ENCODE measurements around the gene ICE1.
"Not testable (repeated sequence)": the region's sequence is repeated elsewhere in the genome, so short reads cannot be mapped to it uniquely, and the experiment has no call there.

The ICE1 gene

GRCh38 chr5:5492087-5492933, 69.8 kb downstream of the ICE1 start:
- Histone ChIP-seq H3K27me3 (ENCODE audit: control insufficient read depth in 1 of 2, insufficient read depth in 2 of 2, low read length in 2 of 2) (no peaks in the 10 kb centered on the region), H3K27ac (ENCODE audit: low read length) (no peak overlapping the region), H3K9ac (ENCODE audit: low read length in 2 of 2) (no peak overlapping the region), H3K4me3 (ENCODE audit: low read length in 2 of 2) (peak overlapping the region in 1 of 2 donors; percentile 49), H3K4me1 (ENCODE audit: control insufficient read depth, insufficient read depth, low read length) (peaks cover 6% of the 10 kb centered on the region), H3K9me3 (ENCODE audit: control insufficient read depth in 2 of 2, low read length in 2 of 2) (no peaks in the 10 kb centered on the region), H3K36me3 (ENCODE audit: control insufficient read depth in 2 of 2, insufficient read depth in 2 of 2, low read length in 2 of 2) (peaks cover 13 to 17% of the 10 kb centered on the region in 2 donors)

GRCh38 chr5:5492934-5493271, 70.4 kb downstream of the ICE1 start:
- not testable (repeated sequence) for H3K4me3 ChIP-seq (ENCODE audit: low read length in 2 of 2); H3K9me3 ChIP-seq (ENCODE audit: control insufficient read depth in 2 of 2, low read length in 2 of 2); H3K27me3 ChIP-seq (ENCODE audit: control insufficient read depth in 1 of 2, insufficient read depth in 2 of 2, low read length in 2 of 2); H3K27ac ChIP-seq (ENCODE audit: low read length); H3K4me1 ChIP-seq (ENCODE audit: control insufficient read depth, insufficient read depth, low read length); H3K9ac ChIP-seq (ENCODE audit: low read length in 2 of 2)
- H3K36me3 ChIP-seq (ENCODE audit: control insufficient read depth in 2 of 2, insufficient read depth in 2 of 2, low read length in 2 of 2): peaks cover 13 to 17% of the 10 kb centered on the region in 2 donors

DNA sequence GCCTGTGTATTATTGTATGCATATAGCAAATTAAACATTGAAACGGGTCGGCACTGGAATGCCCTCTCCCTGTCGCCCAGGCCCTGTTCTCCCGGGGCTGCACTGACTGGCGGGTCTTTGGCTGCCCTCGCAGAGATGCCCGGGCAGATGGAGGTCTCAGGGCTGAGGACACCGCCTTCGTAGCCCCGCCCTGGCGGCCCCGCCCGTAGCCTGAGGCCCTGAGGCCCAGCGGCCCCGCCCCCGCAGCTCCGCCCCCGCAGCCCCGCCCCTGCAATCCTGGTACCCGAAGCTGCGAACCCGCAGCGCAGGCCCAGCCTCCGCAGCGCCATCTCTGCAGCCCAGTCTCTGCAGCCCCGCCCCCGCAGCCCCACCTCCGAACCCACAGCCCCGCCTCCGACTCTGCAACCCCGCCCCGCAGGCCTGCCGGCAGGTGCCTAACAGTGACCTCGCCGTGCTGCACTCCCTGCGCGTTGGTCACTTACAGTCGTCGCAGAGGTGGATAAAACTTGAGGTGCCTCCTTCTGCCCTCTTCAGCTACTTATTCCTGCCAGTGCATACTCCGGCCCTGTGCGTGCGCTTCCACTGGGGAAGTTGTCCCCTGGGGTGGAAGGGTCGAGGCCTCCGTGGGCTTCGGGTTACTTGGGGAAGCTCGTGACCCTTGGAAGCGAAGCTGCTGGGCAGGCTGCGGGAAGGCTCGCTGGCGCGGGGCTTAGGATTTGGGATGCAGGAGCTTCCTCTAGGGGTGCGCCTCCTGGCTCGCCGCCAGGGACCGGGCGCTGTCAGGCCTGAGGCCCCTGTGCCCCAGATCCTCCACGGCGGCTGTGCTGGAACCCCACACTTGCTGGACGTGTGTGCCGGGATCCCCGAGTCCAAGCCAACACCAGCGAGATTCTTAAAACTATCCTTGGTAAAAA, 72.3 kb downstream of the ICE1 start:
- no peaks in the 10 kb centered on the region for H3K27me3 ChIP-seq (ENCODE audit: control insufficient read depth in 1 of 2, insufficient read depth in 2 of 2, low read length in 2 of 2)
- H3K4me1 ChIP-seq (ENCODE audit: control insufficient read depth, insufficient read depth, low read length): peaks cover 9% of the 10 kb centered on the region
- peak overlapping the region; percentile 32 to 65 for H3K4me3 ChIP-seq (ENCODE audit: low read length in 2 of 2)
- no peaks in the 10 kb centered on the region for H3K9me3 ChIP-seq (ENCODE audit: control insufficient read depth in 2 of 2, low read length in 2 of 2)
- no peak overlapping the region for H3K9ac ChIP-seq (ENCODE audit: low read length in 2 of 2)
- H3K36me3 ChIP-seq (ENCODE audit: control insufficient read depth in 2 of 2, insufficient read depth in 2 of 2, low read length in 2 of 2): peaks cover 9 to 10% of the 10 kb centered on the region in 2 donors
- H3K27ac ChIP-seq (ENCODE audit: low read length): no peak overlapping the region

DNA sequence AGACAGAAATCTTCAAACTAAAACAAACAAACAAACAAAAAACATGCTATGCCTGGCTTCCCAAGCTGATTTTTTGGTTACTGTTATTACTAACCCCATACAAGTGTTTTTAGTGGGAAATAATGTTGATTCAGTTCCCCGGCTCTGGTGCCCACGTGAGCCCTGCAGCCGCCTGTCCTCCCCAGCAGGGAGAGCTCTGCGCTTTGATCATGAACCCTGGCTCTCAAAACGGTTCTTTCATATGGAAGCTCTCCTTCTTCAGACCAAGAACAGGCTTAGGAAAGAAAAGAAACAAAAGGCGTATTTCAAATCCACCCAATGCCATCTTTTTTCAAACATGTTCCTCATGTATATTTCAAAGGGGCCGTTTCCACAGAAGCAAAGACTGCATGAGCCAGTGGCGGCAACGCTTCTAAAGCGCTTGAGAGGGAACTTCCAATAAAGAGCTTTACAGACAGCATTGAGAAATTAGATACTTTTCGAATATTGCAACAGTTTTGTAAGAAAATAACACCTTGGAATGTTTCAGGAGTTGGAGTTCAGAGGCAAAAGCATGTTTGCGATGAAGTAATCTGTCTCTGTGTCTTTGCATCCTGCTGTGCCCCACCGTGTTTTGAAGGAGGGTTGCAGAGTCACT, 74.8 kb downstream of the ICE1 start:
- H3K27ac ChIP-seq (ENCODE audit: low read length): no peak overlapping the region
- H3K9ac ChIP-seq (ENCODE audit: low read length in 2 of 2): no peak overlapping the region
- no peaks in the 10 kb centered on the region for H3K9me3 ChIP-seq (ENCODE audit: control insufficient read depth in 2 of 2, low read length in 2 of 2)
- H3K27me3 ChIP-seq (ENCODE audit: control insufficient read depth in 1 of 2, insufficient read depth in 2 of 2, low read length in 2 of 2): no peaks in the 10 kb centered on the region
- H3K4me1 ChIP-seq (ENCODE audit: control insufficient read depth, insufficient read depth, low read length): peaks cover 9% of the 10 kb centered on the region
- H3K36me3 ChIP-seq (ENCODE audit: control insufficient read depth in 2 of 2, insufficient read depth in 2 of 2, low read length in 2 of 2): no peaks in the 10 kb centered on the region
- peak overlapping the region in 1 of 2 donors; percentile 29 for H3K4me3 ChIP-seq (ENCODE audit: low read length in 2 of 2)

- no peak overlapping the region for H3K4me3 ChIP-seq (ENCODE audit: low read length in 2 of 2)
- H3K36me3 ChIP-seq (ENCODE audit: control insufficient read depth in 2 of 2, insufficient read depth in 2 of 2, low read length in 2 of 2): no peaks in the 10 kb centered on the region
- H3K4me1 ChIP-seq (ENCODE audit: control insufficient read depth, insufficient read depth, low read length): peaks cover 7% of the 10 kb centered on the region
- H3K27me3 ChIP-seq (ENCODE audit: control insufficient read depth in 1 of 2, insufficient read depth in 2 of 2, low read length in 2 of 2): no peaks in the 10 kb centered on the region
- H3K27ac ChIP-seq (ENCODE audit: low read length): no peak overlapping the region
- H3K9me3 ChIP-seq (ENCODE audit: control insufficient read depth in 2 of 2, low read length in 2 of 2): peaks cover 0 to 2% of the 10 kb centered on the region in 2 donors
- no peak overlapping the region for H3K9ac ChIP-seq (ENCODE audit: low read length in 2 of 2)
Observed at GRCh38 chr5:5499442-5499841, 77.0 kb downstream of the ICE1 start.

GRCh38 chr5:5504325-5504724, 81.8 kb downstream of the ICE1 start:
- H3K9me3 ChIP-seq (ENCODE audit: control insufficient read depth in 2 of 2, low read length in 2 of 2): peaks cover 0 to 2% of the 10 kb centered on the region in 2 donors
- H3K36me3 ChIP-seq (ENCODE audit: control insufficient read depth in 2 of 2, insufficient read depth in 2 of 2, low read length in 2 of 2): no peaks in the 10 kb centered on the region
- no peak overlapping the region for H3K9ac ChIP-seq (ENCODE audit: low read length in 2 of 2)
- no peaks in the 10 kb centered on the region for H3K4me1 ChIP-seq (ENCODE audit: control insufficient read depth, insufficient read depth, low read length)
- no peak overlapping the region for H3K27ac ChIP-seq (ENCODE audit: low read length)
- no peaks in the 10 kb centered on the region for H3K27me3 ChIP-seq (ENCODE audit: control insufficient read depth in 1 of 2, insufficient read depth in 2 of 2, low read length in 2 of 2)
- no peak overlapping the region for H3K4me3 ChIP-seq (ENCODE audit: low read length in 2 of 2)

- peaks cover 0 to 2% of the 10 kb centered on the region in 2 donors for H3K9me3 ChIP-seq (ENCODE audit: control insufficient read depth in 2 of 2, low read length in 2 of 2)
- H3K9ac ChIP-seq (ENCODE audit: low read length in 2 of 2): no peak overlapping the region
- H3K27me3 ChIP-seq (ENCODE audit: control insufficient read depth in 1 of 2, insufficient read depth in 2 of 2, low read length in 2 of 2): no peaks in the 10 kb centered on the region
- no peaks in the 10 kb centered on the region for H3K4me1 ChIP-seq (ENCODE audit: control insufficient read depth, insufficient read depth, low read length)
- no peaks in the 10 kb centered on the region for H3K36me3 ChIP-seq (ENCODE audit: control insufficient read depth in 2 of 2, insufficient read depth in 2 of 2, low read length in 2 of 2)
- H3K27ac ChIP-seq (ENCODE audit: low read length): no peak overlapping the region
- no peak overlapping the region for H3K4me3 ChIP-seq (ENCODE audit: low read length in 2 of 2)
Observed at GRCh38 chr5:5505815-5506214, 83.3 kb downstream of the ICE1 start.

- H3K4me1 ChIP-seq (ENCODE audit: control insufficient read depth, insufficient read depth, low read length): no peaks in the 10 kb centered on the region
- H3K27ac ChIP-seq (ENCODE audit: low read length): no peak overlapping the region
- H3K4me3 ChIP-seq (ENCODE audit: low read length in 2 of 2): no peak overlapping the region
- H3K9ac ChIP-seq (ENCODE audit: low read length in 2 of 2): no peak overlapping the region
- no peaks in the 10 kb centered on the region for H3K27me3 ChIP-seq (ENCODE audit: control insufficient read depth in 1 of 2, insufficient read depth in 2 of 2, low read length in 2 of 2)
- peaks cover 0 to 2% of the 10 kb centered on the region in 2 donors for H3K9me3 ChIP-seq (ENCODE audit: control insufficient read depth in 2 of 2, low read length in 2 of 2)
- no peaks in the 10 kb centered on the region for H3K36me3 ChIP-seq (ENCODE audit: control insufficient read depth in 2 of 2, insufficient read depth in 2 of 2, low read length in 2 of 2)
Observed at GRCh38 chr5:5508391-5508790, 85.9 kb downstream of the ICE1 start.

GRCh38 chr5:5511904-5512416, 89.5 kb downstream of the ICE1 start:
- H3K4me1 ChIP-seq (ENCODE audit: control insufficient read depth, insufficient read depth, low read length): no peaks in the 10 kb centered on the region
- H3K9me3 ChIP-seq (ENCODE audit: control insufficient read depth in 2 of 2, low read length in 2 of 2): no peaks in the 10 kb centered on the region
- H3K36me3 ChIP-seq (ENCODE audit: control insufficient read depth in 2 of 2, insufficient read depth in 2 of 2, low read length in 2 of 2): no peaks in the 10 kb centered on the region
- H3K4me3 ChIP-seq (ENCODE audit: low read length in 2 of 2): no peak overlapping the region
- H3K27me3 ChIP-seq (ENCODE audit: control insufficient read depth in 1 of 2, insufficient read depth in 2 of 2, low read length in 2 of 2): no peaks in the 10 kb centered on the region
- no peak overlapping the region for H3K27ac ChIP-seq (ENCODE audit: low read length)
- no peak overlapping the region for H3K9ac ChIP-seq (ENCODE audit: low read length in 2 of 2)

GRCh38 chr5:5512543-5512942, 90.1 kb downstream of the ICE1 start:
- H3K27ac ChIP-seq (ENCODE audit: low read length): no peak overlapping the region
- H3K9me3 ChIP-seq (ENCODE audit: control insufficient read depth in 2 of 2, low read length in 2 of 2): no peaks in the 10 kb centered on the region
- H3K36me3 ChIP-seq (ENCODE audit: control insufficient read depth in 2 of 2, insufficient read depth in 2 of 2, low read length in 2 of 2): no peaks in the 10 kb centered on the region
- H3K9ac ChIP-seq (ENCODE audit: low read length in 2 of 2): no peak overlapping the region
- H3K27me3 ChIP-seq (ENCODE audit: control insufficient read depth in 1 of 2, insufficient read depth in 2 of 2, low read length in 2 of 2): no peaks in the 10 kb centered on the region
- no peak overlapping the region for H3K4me3 ChIP-seq (ENCODE audit: low read length in 2 of 2)
- H3K4me1 ChIP-seq (ENCODE audit: control insufficient read depth, insufficient read depth, low read length): no peaks in the 10 kb centered on the region

All from stomach smooth muscle (tissue), 2 donors.